WI38 (cell line): ENCODE measurements around the gene RBM22.

ENCODE experiments used
- H3K4me3 ChIP-seq: 2 replicates; pipeline ENCODE4 v1.5.1; 2011; ENCODE audit warnings: low read depth, mild to moderate bottlenecking, control low read depth, low read length
- CTCF ChIP-seq: IDR thresholded peaks from 2 replicates; pipeline ENCODE4 v1.5.1; 2012; ENCODE audit warnings: low read depth, mild to moderate bottlenecking, control low read depth, low read length

RBM22 gene

GRCh38 chr5:150651382-150651781 lies 49.5 kb downstream of the RBM22 start:
- TF ChIP-seq CTCF: no peak
- H3K4me3 ChIP-seq: no peak overlapping the region

GRCh38 chr5:150650021-150651006 lies 50.5 kb downstream of the RBM22 start:
- TF ChIP-seq CTCF: no peak

GRCh38 chr5:150649108-150650020 lies 51.5 kb downstream of the RBM22 start:
- H3K4me3 ChIP-seq: no peak overlapping the region

More at GRCh38 chr5:150650021-150651006, 50.5 kb downstream of the RBM22 start:
- H3K4me3 ChIP-seq: no peak overlapping the region

GRCh38 chr5:150648294-150649107 lies 52.4 kb downstream of the RBM22 start:
- no peak overlapping the region for H3K4me3 ChIP-seq
- no peak for TF ChIP-seq CTCF

More at GRCh38 chr5:150649108-150650020, 51.5 kb downstream of the RBM22 start:
- TF ChIP-seq CTCF: no peak

- no peak for TF ChIP-seq CTCF
- H3K4me3 ChIP-seq: no peak overlapping the region
Measured at GRCh38 chr5:150647275-150648251, 53.3 kb downstream of the RBM22 start.
